ENCODE results near the gene TIMM50.

GRCh38 chr19:39506598-39506943, 25.9 kb downstream of the TIMM50 start:
- no peak for TF ChIP-seq CTCF (IDR thresholded peaks at IDR 0.05; ENCODE audit: low read depth, low read length, missing input control)
- no peak for TF ChIP-seq JUND (IDR thresholded peaks at IDR 0.05)
- TF ChIP-seq TAF1 (conservative IDR thresholded peaks at IDR 0.05) = no peak
- no peak for TF ChIP-seq REST (IDR thresholded peaks at IDR 0.05)
- no peak for TF ChIP-seq SP1 (IDR thresholded peaks at IDR 0.05)
- TF ChIP-seq RAD21 (IDR thresholded peaks at IDR 0.05) = no peak
- TF ChIP-seq HNF4G (IDR thresholded peaks at IDR 0.05) = no peak
- no peak for TF ChIP-seq MAX (IDR thresholded peaks at IDR 0.05)
- TF ChIP-seq ATF3 (IDR thresholded peaks at IDR 0.05) = no peak
- TF ChIP-seq EGR1 (IDR thresholded peaks at IDR 0.05; ENCODE audit: low read depth in 2 of 2) = no peak
- no peak for TF ChIP-seq FOXA1 (IDR thresholded peaks at IDR 0.05)

All from liver (tissue), 3 donors.